ENCODE measurements around the gene PPP1R13B.
"Not testable (repeated sequence)": the region's sequence is repeated elsewhere in the genome, so short reads cannot be mapped to it uniquely, and the experiment has no call there.

PPP1R13B gene

DNA sequence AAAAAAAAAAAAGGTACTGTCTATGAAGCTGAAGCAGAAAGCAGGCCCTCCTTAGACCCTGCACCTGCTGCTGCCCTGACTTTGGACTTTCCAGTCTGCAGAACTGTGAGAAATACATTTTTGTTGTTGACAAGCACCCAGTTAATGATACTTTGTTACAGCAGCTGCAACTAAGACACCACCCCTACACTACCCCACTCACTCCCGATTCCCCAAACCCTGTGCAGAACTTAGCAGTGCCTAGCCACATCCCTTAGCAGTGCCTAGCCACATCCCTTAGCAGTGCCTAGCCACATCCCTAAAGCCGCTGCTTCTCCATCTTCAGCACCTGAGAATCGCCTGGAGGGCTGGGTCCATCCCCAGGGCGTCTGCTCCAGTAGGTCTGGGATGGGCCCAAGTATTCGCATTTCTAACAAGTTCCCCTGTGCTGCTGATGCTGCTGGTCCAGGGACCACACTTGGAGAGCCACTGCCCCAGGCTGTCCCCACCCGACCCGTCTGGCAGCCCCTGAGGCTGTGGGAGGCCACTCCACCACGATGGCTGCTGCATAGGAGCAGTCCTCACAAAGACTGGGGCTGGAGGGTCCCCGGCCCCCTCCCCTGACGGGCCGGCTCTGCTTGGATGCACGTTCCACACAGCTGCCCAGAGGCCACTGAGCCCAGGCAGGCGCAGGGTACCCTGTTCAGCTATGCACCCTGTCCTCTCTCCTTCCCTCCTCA lies 10.8 kb upstream of the PPP1R13B start:
- DNase-seq (ENCODE audit: low read depth in 2 of 2): no peak

DNA sequence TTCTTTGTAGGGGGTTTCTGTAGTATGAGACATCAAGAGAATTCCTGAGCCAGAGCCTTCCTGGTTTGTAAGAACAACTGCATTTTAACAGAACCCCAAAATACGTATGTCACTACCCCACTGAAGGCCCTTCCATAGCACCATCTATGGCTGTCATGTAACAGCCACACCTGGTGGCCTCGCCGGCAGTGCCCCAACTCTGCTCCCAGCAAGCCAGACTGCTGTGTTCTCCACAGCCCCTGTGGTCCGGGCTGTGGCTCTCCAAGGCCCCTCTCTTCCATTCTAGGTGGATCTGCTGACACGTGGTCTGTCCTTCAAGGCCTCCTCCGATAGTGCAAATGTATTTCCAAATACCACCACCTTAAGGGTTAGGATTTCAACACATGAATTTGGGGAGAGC lies 9.9 kb upstream of the PPP1R13B start:
- no peak for DNase-seq (ENCODE audit: low read depth in 2 of 2)

DNA sequence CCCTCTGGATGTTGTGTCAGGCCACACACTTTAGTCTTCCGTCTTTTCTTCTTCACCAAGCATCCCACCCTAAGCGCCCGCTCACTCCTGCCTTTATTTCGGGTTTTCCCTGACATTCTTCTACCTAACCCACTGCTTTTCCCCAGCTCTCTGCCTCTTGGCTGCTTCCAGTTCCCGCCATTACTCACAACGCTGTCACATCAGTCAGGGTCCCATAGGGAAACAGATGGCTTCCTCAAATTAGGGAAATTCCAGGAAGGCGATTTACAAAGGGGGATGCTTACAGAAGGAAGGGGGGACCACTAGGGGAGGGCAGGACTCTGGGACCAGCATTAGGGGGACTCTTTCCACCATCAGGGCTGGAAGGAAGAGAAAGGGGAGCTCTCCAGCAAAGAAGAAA lies 9.2 kb upstream of the PPP1R13B start:
- DNase-seq (ENCODE audit: low read depth in 2 of 2): no peak

DNA sequence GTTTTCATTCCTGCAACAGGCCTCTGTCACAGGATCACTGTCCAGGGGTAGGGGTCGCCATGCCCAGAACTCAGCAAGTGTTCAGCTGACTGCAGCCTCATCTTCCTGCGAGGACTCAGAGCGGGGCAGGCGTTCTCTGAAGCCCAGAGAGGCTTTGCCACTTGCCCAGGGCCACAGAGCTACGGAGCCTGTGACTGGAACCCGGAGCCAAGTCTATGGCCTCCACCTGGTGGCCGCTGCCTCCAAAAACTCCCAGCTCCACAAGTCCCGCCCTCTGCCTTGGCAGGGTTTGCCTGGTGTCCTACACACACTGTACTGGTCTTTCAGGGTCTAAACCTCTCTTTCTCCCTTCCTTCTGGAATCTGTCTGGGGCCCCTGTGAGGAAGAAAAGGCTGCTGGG lies 8.7 kb upstream of the PPP1R13B start:
- DNase-seq (ENCODE audit: low read depth in 2 of 2): no peak

DNA sequence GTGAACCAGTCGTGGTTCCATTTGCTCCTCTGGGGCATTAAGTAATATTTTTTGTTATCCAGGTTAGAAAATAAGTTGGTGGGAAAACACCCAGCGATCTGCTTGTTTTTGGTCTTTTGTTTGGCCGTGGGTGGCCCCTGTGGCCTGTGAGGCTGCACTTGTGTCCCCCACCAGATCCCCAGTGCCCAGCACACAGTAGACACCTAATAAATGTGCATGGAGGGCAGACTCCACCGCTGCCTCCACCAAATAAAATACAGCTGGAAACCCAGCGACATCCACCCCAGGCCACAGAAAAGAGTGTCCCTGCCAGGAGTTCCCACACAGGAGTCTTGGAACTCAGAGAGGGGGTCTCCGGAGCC lies 8.3 kb upstream of the PPP1R13B start:
- DNase-seq (ENCODE audit: low read depth in 2 of 2): no peak

DNA sequence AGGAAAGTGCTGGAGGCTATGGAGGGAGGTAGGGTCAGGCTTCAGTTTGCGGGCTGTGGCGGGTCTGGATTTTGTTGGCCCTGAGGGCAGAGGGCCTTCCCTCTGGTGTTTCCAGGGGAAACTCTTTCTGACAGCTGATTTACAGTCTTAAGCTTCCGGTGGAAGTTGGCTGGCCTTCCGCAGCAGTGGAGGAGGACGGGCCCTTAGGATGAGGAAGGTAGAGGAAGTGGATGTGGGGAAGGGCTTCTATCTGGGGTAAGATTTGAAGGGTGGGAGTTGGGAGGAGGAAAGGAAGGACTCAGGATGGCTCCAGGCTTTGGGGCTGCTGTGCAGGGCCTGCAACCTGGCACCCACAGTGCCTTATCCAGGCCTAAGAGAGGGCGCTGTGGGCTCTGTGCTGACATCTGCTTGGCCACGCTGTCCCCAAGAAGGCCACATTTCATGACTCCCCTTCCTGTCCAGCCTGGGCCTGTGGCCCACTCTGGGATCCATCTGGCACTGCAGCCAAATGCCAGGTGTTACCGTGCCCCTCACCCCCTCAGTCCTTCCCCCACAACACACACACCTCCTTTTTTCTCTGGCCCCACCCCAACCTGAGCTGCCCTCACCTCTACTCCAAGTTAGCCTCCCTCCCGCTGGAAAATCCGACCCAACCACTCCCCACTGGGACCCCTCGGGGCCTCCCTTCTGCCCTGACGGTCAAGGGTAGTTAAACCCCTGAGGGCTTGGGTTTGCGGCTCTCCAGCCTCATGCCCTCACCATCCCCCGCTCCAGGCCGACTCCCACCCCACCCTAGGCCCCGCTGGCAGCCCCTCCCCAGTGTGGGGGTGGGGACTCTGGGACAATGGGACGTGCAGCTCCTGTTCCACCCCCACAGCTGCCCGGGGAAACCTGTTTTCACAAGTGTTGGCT lies 7.7 kb upstream of the PPP1R13B start:
- no peak for DNase-seq (ENCODE audit: low read depth in 2 of 2)

DNA sequence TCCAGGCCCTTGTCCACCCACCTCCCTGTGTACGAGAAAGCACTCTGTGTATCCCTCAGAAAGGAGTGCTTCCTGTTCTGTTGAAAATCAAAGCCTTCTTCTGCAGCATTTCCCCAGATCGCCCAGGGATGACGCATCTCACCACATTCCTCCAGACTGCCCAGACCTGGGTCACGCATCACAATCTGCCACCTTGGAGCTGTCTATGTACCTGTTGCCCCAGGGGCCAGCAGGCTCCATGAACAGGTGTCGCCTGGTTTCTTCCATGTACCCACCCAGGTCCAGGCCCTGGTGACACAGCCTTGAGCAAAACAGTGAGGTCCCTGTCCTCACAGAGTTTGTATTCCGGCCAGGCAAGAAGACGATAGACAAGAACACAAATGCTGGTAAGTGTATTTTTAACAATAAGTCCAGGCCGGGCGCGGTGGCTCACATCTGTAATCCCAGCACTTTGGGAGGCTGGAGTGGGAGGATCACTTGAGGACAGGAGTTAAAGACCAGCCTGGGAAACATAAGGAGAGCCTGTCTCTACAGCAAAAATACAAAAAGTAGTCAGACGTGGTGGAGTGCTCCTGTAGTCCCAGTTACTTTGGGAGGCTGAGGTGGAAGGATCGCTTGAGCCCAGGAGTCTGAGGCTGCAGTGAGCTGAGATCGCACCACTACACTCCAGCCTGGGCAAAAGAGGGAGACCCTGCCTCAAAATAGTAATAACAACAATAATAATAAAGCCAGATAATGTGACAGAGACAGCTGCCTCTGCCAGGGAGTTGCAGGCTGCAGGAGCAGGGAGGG lies 6.8 kb upstream of the PPP1R13B start:
- no peak for DNase-seq (ENCODE audit: low read depth in 2 of 2)

DNA sequence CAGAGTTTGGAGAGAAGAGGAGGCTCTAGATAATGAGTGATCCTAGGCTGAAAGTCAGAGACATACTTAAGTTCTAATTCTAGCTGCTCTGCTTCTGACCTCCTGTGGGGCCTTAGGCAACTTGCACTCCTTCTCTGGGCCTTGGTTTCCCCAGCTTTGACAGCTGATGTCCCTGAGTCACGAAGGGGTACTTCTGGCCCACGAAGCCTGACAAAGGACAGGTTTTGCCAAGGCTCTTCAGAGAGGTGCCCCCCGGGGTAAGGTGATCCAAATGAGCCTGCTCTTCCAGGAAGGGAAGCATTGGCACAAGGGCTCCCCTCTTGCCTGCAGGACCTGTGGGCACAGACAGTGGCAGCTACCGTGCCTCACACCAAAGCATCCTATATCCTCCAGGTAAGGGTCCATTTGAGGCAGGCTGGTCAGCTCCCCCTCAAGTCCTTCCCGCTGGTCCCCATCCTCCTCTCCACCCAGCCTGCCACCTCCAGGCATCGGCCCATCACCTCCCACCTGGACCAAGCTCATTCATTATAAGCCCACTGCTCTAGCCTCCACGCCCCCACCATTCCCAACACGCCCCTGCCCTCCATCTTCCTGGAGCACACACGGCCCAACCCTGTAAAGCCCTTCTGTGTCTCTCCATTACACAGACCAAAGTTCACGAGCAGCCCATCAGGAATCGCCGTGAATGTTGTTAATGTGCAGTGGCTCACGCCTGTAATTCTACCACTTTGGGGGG lies 1.9 kb upstream of the PPP1R13B start:
- DNase-seq (ENCODE audit: low read depth in 2 of 2): no peak

DNA sequence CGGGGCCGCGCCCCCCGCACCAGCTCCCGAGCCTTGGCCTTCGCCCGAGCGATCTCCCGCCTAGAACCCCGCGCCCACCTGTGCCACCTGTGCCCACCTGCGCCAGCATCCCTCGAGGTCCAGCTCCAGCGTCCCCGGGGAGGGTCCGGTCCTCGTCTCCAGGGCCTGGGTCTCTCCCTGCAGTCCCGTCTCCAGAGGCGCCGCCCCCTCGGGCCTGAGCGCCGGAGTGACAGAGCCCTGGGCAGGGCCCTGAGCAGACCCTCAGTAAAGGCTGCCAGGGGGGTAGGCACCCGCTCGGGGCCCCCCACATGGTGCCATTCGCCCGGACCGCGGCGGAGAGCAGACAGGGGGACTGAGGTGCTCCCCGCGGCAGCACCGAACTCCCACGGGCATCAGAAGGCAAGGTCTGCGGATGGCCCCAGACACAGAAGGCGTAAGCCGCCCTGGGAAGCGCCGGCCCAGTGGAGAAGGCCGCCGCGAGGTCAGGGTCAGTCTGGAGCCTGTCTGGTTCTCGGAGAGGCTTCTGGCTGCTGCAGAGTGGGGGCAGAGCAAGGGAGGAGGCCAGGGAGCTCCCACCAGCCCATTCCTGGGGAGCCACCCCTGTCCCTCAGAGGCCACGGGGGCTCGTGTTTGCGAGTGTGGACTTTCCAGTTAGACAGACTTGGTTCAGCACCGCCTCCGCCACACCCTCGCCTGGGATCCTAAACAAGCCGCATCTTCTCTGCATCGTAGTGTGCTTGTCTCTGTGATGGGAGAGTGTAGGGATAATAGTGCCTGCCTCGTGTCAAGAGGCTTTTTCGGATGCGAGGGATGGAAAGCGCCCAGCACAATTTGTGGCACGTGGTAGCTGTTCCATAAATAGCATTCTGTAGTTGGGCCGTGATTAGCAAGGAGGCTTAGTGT lies 1.1 kb upstream of the PPP1R13B start:
- no peak for DNase-seq (ENCODE audit: low read depth in 2 of 2)

DNA sequence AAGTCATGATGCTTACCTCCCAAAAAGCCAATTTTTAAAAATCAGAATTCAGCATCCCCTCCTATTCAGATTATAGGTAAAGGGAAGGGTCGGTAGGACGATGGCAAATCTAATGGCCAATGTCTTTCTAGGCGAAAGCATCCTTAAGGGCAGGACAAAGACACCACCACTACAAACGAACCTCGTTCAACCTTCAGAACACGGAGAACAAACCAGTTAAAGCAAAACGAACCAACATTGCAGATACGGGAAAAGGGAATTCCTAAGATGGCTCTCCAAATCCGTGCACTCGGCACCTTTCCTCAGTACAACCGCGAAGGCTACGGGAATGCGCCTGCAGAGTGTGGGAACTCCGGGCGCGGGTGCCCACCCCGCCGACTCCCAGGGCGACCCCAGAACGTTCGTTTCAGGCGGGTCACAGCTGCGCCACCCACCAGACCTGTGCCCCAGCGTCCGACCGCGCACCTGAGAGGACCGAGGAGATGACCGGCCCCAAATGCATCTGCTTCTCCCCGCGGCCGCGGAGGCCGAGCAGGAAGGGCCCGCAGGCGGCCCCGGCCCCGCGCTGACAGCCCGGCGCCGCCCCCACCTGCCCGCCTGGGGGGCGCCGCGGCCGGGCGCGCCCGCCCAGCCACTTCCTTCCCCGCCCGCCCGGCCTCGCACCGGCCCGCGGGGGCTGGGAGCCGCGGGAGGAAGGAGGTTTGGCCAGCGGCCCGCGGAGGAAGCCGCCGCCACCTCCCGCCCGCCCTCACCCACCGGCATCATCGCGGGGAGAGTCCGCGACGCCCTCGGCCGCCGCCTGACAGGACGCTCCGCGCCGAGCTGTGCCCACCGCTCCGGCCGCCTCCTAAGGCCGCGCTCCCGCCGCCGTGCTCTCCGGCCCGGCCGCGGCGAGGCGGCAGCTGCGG lies 578 bp downstream of the PPP1R13B start:
- DNase-seq (ENCODE audit: low read depth in 2 of 2): no peak

DNA sequence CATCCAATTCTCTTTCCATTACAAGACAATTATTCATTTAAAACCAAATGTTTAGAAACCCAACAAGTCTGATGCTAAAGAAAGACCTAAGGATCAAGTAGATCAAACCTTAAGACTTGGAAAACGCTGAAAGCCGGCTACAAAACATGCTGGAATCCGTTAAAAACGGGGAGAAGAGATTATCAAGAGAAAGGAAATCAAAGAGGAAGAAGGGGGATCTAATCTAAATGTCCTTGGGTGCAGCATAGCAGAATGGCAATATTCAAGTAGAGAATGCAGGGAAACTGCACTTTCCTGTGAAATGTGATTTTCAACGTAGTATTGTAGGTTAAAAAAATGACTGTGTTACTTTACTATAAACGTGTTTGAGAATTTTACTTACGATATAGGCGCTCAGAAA lies 1.3 kb downstream of the PPP1R13B start:
- no peak for DNase-seq (ENCODE audit: low read depth in 2 of 2)

DNA sequence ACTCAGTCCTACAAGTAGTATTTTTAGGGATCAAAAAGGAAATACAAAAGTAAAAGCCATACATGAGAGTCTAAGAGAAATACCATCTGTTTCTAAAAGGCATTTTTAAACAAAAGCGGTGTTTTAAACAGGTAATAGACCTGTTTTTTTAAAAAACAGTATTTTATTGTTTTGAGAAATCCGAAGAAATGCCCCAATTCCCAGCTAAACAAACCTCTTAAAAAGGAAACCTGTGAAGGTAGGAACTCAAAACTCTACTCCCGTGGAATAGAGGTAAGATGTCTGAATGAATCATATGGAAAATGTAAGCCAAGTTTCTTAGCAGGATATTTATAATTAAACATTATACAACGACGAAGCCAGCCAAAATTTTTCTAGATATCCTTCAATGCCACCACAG lies 2.0 kb downstream of the PPP1R13B start:
- DNase-seq (ENCODE audit: low read depth in 2 of 2): no peak

DNA sequence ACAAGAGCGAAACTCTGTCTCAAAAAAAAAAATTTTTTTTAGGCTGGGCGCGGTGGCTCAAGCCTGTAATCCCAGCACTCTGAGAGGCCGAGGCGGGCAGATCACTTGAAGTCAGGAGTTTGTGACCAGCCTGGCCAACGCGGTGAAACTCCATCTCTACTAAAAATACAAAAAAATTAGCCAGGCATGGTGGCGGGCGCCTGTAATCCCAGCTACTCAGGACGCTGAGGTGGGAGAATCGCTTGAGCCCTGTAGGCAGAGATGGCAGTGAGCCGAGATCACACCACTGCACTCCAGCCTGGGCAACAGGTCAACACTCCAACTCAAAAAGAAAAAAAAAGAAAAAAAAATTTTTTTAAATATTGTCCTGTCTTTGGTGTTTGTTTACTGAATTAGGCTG lies 6.1 kb downstream of the PPP1R13B start:
- not testable (repeated sequence) for DNase-seq (ENCODE audit: low read depth in 2 of 2)

DNA sequence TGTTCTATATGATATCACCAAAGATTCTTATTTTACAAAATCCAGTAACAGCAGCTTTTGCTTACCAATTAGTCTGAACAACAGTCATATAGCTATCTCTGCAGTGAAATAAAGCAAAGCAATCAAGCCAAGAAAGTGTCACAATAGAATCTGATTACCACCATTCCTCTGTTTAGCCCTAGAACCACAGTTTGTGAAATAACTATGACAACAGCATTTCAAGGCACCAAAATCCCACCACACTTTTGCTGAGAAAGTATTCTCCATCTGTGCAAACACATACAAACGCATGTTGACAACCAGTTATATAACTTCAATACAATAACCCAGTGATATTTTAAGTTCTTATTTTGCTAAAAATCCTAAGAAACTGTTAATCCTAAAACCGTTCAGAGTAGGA lies 7.4 kb downstream of the PPP1R13B start:
- no peak for DNase-seq (ENCODE audit: low read depth in 2 of 2)

DNA sequence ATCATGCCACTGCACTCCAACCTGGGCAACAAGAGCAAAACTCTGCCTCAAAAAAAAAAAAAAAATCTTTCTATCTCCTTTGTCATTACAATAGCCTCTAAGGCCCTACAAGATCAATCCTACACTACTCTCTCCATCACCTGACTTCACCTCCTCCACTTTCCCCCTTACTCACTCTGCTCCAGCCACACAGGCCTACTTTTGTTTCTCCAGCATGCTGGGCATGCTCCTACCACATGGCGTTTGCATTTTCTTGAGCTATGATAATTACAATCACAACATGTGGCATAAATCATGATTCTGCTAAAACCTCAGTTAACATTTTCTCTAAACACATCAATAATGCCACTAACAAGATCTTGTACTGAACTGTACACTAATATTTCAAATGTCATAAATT lies 7.8 kb downstream of the PPP1R13B start:
- DNase-seq (ENCODE audit: low read depth in 2 of 2): no peak

DNA sequence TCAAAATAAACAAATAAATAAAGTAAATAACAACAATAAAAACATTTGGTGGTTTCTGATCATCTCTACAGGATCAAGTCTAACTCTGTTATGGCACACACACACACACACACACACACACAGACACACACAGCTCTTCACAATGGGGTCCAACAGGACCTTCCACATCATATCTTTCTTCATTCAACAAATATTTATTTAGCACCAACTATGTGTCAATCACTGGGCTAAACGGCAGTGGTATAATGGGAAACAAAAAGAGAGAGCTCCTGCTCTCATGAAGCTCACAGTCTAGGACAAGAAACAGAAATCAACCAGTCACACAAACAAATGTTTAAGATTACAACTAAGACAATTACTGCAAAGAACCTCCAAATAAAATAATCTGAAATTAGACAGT lies 9.3 kb downstream of the PPP1R13B start:
- no peak for DNase-seq (ENCODE audit: low read depth in 2 of 2)

DNA sequence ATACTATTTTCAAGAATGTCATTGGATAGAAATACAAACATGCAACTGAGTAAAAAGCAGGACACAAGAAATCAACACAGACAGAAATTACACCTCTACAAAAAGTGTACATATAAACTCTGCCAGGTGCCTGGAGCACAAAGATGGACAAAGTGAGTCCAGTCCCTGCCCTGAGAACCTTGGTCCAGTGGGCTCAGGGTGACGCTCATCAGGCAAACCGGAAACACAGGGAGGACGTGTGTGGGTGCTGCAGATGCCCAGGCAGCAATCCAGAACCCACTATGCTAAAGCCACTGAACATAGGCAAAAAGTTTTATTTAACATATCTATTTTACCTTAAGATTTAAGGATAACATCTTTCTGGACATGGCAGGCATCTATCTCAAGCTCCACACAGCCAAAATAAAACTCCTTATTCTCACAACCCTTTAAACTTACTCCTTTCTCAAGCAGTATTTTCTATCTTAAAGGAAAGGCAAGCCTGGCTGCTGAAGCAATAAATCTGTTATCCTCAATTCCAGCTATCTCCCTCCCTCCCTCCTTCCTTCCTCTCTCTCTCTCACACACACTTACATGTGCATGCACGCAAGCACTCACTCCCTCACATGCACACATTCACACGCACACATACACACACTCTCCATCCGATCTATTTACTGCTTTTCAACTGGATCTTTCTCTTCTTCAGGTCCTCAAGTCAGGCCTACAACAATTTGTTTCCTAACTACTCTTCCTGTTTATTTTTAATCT lies 10.2 kb downstream of the PPP1R13B start:
- DNase-seq (ENCODE audit: low read depth in 2 of 2): no peak

DNA sequence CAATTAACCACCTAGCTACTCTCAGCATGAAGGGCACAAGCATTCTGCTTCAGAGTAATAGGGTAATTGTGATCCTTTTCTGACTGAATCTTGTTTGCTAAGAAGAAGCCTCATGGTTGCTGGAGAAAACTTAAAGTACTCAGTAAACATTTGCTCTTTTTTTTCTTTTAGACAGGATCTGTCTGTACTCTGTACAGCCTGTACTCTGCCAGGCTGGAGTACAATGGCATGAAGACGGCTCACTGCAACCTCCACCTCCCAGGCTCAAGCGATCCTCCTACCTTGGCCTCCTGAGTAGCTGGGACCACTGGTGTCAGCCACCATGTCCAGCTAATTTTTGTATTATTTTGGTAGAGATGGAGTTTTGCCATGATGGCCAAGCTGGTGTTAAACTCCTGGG lies 12.4 kb downstream of the PPP1R13B start:
- no peak for DNase-seq (ENCODE audit: low read depth in 2 of 2)

DNA sequence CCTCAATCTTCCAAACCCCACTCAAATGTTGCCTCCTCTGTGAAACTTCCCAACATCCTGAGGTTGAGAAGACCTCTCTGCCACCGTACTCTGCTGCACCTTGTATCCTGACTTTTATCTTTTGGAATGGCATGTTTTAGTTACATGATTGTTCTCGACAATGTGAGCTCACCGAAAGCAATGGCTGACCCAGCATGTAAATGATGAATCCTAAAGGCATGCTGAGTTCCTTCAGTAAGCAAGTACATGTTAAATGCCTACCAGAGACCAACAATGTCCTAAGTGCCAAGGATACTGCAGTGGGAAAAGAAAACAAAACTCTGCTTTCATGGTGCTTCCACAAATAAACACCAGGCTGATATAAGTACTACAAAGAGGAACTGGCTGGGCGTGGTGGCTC lies 13.7 kb downstream of the PPP1R13B start:
- no peak for DNase-seq (ENCODE audit: low read depth in 2 of 2)
